CD14-positive monocyte (primary cell): ENCODE data around the gene FAM110A. TPM values are rescaled to one million over a fixed set of nuclear protein-coding genes. Genes with fewer than 3 reads are reported as not detected.
A peak's percentile ranks its signal among the peaks of the same experiment; 100 is the strongest.

Experiments
- DNase-seq, 3 donors: peaks; one replicate each; pipeline ENCODE4 v3.0.0-alpha.2; 2011 to 2022
- H2AFZ ChIP-seq: 2 replicates; pipeline ENCODE4 v1.6.0; 2012; ENCODE audit warnings: mild to moderate bottlenecking, low read depth, low read length, inconsistent platforms; ENCODE audit not compliant: insufficient read depth, poor library complexity, severe bottlenecking
- H3K27ac ChIP-seq, 2 donors: 1 replicate in 1 of 2; 2 replicates in 1 of 2; pipeline ENCODE4 v1.5.1; 2012 to 2013; ENCODE audit warnings: low read length in 2 of 2, control low read depth in 1 of 2, inconsistent platforms in 1 of 2, low read depth in 1 of 2, mild to moderate bottlenecking in 1 of 2
- H3K27me3 ChIP-seq, 2 donors: one replicate each; pipeline versions ENCODE4 v1.6.0 to v1.6.1; 2011 to 2013; ENCODE audit warnings: low read length in 2 of 2; ENCODE audit not compliant: control insufficient read depth in 2 of 2, insufficient read depth in 2 of 2
- H3K36me3 ChIP-seq, 2 donors: replicated peaks in 1 of 2; 1 replicate in 1 of 2; 2 replicates in 1 of 2; pipeline versions ENCODE4 v1.5.1 to v1.6.1; 2012 to 2013; ENCODE audit warnings: low read length in 2 of 2, control low read depth in 1 of 2, inconsistent platforms in 1 of 2, mild to moderate bottlenecking in 1 of 2; ENCODE audit not compliant: insufficient read depth in 2 of 2, control insufficient read depth in 1 of 2
- H3K4me1 ChIP-seq, 2 donors: 1 replicate in 1 of 2; 2 replicates in 1 of 2; pipeline versions ENCODE4 v1.5.1 to v1.6.1; 2012 to 2013; ENCODE audit warnings: low read length in 2 of 2, control low read depth in 1 of 2, inconsistent platforms in 1 of 2, mild to moderate bottlenecking in 1 of 2, moderate library complexity in 1 of 2; ENCODE audit not compliant: insufficient read depth in 2 of 2, control insufficient read depth in 1 of 2
- H3K4me2 ChIP-seq: replicated peaks from 2 replicates; pipeline ENCODE3; 2012; ENCODE audit warnings: low read length, moderate library complexity, mild to moderate bottlenecking; ENCODE audit not compliant: poor library complexity, severe bottlenecking; ENCODE audit errors: extremely low read depth
- H3K4me3 ChIP-seq, 3 experiments: fragments of 200-600 bp in 1 of 3; sonication (generic) in 1 of 3; replicated peaks in 1 of 3; 1 replicate in 2 of 3; 2 replicates in 1 of 3; pipeline ENCODE4 v1.5.1; 2011 to 2013; ENCODE audit warnings: low read length in 3 of 3, mild to moderate bottlenecking in 3 of 3, control low read depth in 2 of 3, low read depth in 2 of 3, inconsistent platforms in 1 of 3, moderate library complexity in 1 of 3
- H3K79me2 ChIP-seq: 2 replicates; pipeline ENCODE4 v1.6.0; 2012; ENCODE audit warnings: mild to moderate bottlenecking, control low read depth, inconsistent platforms, low read length, moderate library complexity; ENCODE audit not compliant: insufficient read depth
- H3K9ac ChIP-seq: 2 replicates; pipeline ENCODE4 v1.6.0; 2017; ENCODE audit warnings: low read length, mild to moderate bottlenecking; ENCODE audit not compliant: insufficient read depth, poor library complexity, severe bottlenecking
- H3K9me3 ChIP-seq, 2 donors: replicated peaks in 1 of 2; 1 replicate in 1 of 2; 2 replicates in 1 of 2; pipeline versions ENCODE4 v1.5.1 to v1.6.1; 2012 to 2013; ENCODE audit warnings: low read length in 2 of 2, control low read depth in 1 of 2; ENCODE audit not compliant: control insufficient read depth in 1 of 2, insufficient read depth in 1 of 2
- H4K20me1 ChIP-seq: 2 replicates; pipeline ENCODE4 v1.6.0; 2012; ENCODE audit warnings: mild to moderate bottlenecking, low read length, control low read depth, moderate library complexity; ENCODE audit not compliant: insufficient read depth
- H3K27ac Mint-ChIP-seq, 7 donors: one replicate each; pipeline ENCODE4 v1.8.0; 2020; ENCODE audit warnings: mild to moderate bottlenecking in 7 of 7, mixed read lengths in 7 of 7, moderate library complexity in 6 of 7, inconsistent platforms in 2 of 7
- H3K27me3 Mint-ChIP-seq, 3 donors: one replicate each; pipeline ENCODE4 v1.8.0; 2021 to 2022; ENCODE audit warnings: low read depth in 3 of 3, mild to moderate bottlenecking in 3 of 3, mixed read lengths in 3 of 3, moderate library complexity in 3 of 3, inconsistent platforms in 1 of 3
- H3K36me3 Mint-ChIP-seq, 2 donors: one replicate each; pipeline ENCODE4 v1.8.0; 2020; ENCODE audit warnings: mixed read lengths in 2 of 2, inconsistent platforms in 1 of 2, mild to moderate bottlenecking in 1 of 2
- H3K4me1 Mint-ChIP-seq: one replicate; pipeline ENCODE4 v1.8.0; 2020; ENCODE audit warnings: mild to moderate bottlenecking, mixed read lengths
- H3K4me3 Mint-ChIP-seq, 2 donors: one replicate each; pipeline ENCODE4 v1.8.0; 2020; ENCODE audit warnings: mild to moderate bottlenecking in 2 of 2, mixed read lengths in 2 of 2, moderate library complexity in 1 of 2
- H3K9me3 Mint-ChIP-seq, 7 donors: one replicate each; pipeline ENCODE4 v1.8.0; 2020 to 2022; ENCODE audit warnings: mixed read lengths in 7 of 7, mild to moderate bottlenecking in 6 of 7, moderate library complexity in 6 of 7, inconsistent platforms in 2 of 7
- CTCF ChIP-seq: fragments of 200-600 bp; IDR thresholded peaks from one replicate; pipeline ENCODE4 v1.8.0; 2022; ENCODE audit warnings: antibody characterized with exemption, mild to moderate bottlenecking
- WGBS: methylation state at CpG from one replicate; pipeline ENCODE4 v1.1.5; 2013; ENCODE audit warnings: missing lambda C conversion rate; ENCODE audit not compliant: insufficient coverage; 5-methylcytosine and 5-hydroxymethylcytosine counted together
- intact Hi-C, 2 donors: fragments of 100-400 bp; cut with micrococcal nuclease; formaldehyde crosslinking; loops; one replicate each; pipeline versions ENCODE4 v1.15.0 to v1.15.1; 2023
- polyA plus RNA-seq, 3 donors: library from polyadenylated mRNA; depleted of rRNA in 1 of 3; unstranded in 2 of 3; stranded (reverse) in 1 of 3; fragments of 300-500 nt in 2 of 3; fragments of >200 nt in 1 of 3; fragmentation: Illumina TruSeq in 2 of 3; gene quantifications; 1 replicate in 2 of 3; 2 replicates in 1 of 3; pipeline ENCODE4 v1.2.3, GENCODE V29; 2012 to 2021

FAM110A gene
- polyA plus RNA-seq, 3 donors: 13.8 to 43.2 (median 27.8) TPM

GRCh38 chr20:823574-823902 is 10.0 kb upstream of the FAM110A start:
- Histone ChIP-seq H3K4me3 (no peak overlapping the region), H3K4me1 (peaks cover 5 to 12% of the 10 kb centered on the region in 2 donors), H2AFZ (no peak overlapping the region), H3K79me2 (no peaks in the 10 kb centered on the region), H3K9ac (no peak overlapping the region), H3K4me2 (no peak overlapping the region), H3K36me3 (no peaks in the 10 kb centered on the region), H4K20me1 (no peaks in the 10 kb centered on the region), H3K9me3 (no peaks in the 10 kb centered on the region), H3K27me3 (no peaks in the 10 kb centered on the region), H3K27ac (no peak overlapping the region)
- Mint-ChIP-seq H3K27me3 (peaks cover 1 to 4% (median 2%) of the 10 kb centered on the region in 3 donors), H3K36me3 (no peaks in the 10 kb centered on the region), H3K4me3 (no peak overlapping the region), H3K27ac (no peak overlapping the region), H3K4me1 (peaks cover 21% of the 10 kb centered on the region), H3K9me3 (peaks cover 0 to 3% (median 0%) of the 10 kb centered on the region in 7 donors)
- intact Hi-C loops: no loop called here
- 100% methylated on average over 3 of the region's 4 CpGs for WGBS
- no peak for TF ChIP-seq CTCF
- no peak for DNase-seq

GRCh38 chr20:824490-824889 is 9.0 kb upstream of the FAM110A start:
- H3K4me1 ChIP-seq: peaks cover 13 to 20% of the 10 kb centered on the region in 2 donors
- H3K4me3 ChIP-seq: no peak overlapping the region
- H3K79me2 ChIP-seq: no peaks in the 10 kb centered on the region
- no peaks in the 10 kb centered on the region for H4K20me1 ChIP-seq
- no peaks in the 10 kb centered on the region for H3K36me3 Mint-ChIP-seq
- no peak overlapping the region for H2AFZ ChIP-seq
- peaks cover 2 to 4% (median 3%) of the 10 kb centered on the region in 3 donors for H3K27me3 Mint-ChIP-seq
- no peak for TF ChIP-seq CTCF
- WGBS: 88% methylated on average over 1 of the region's 4 CpGs
- peaks cover 0 to 3% (median 0%) of the 10 kb centered on the region in 7 donors for H3K9me3 Mint-ChIP-seq
- peak overlapping the region in 1 of 7 donors; percentile 46 for H3K27ac Mint-ChIP-seq
- no peaks in the 10 kb centered on the region for H3K27me3 ChIP-seq
- H3K27ac ChIP-seq: no peak overlapping the region
- no peaks in the 10 kb centered on the region for H3K36me3 ChIP-seq
- intact Hi-C loops: no loop called here
- no peak overlapping the region for H3K4me2 ChIP-seq
- peaks cover 28% of the 10 kb centered on the region for H3K4me1 Mint-ChIP-seq
- H3K9ac ChIP-seq: no peak overlapping the region
- no peaks in the 10 kb centered on the region for H3K9me3 ChIP-seq
- H3K4me3 Mint-ChIP-seq: no peak overlapping the region
- DNase-seq: no peak
